ENCODE measurements around the gene GPR78. TPM values are rescaled to one million over a fixed set of nuclear protein-coding genes. Genes with fewer than 3 reads are reported as not detected.

GPR78 gene
- total RNA-seq, 1 experiment from 2014 or later = 5.7 TPM

GRCh38 chr4:8537041-8537461 lies 43.1 kb upstream of the GPR78 start:
- Mint-ChIP-seq H3K4me1 (peaks cover 34% of the 10 kb centered on the region), H3K9me3 (peaks cover 20% of the 10 kb centered on the region), H3K36me3 (peaks cover 19% of the 10 kb centered on the region), H3K4me3 (no peak overlapping the region), H3K27ac (no peak overlapping the region), H3K27me3 (ENCODE audit: low read depth) (no peaks in the 10 kb centered on the region; the same call in 1 of the 2 replicates)
- CTCF ChIA-PET = interaction anchor here (1.2 kb wide), 1 partner anchor 10 kb away, joined by 5 read pairs; no protein-coding TSS in a partner anchor
- TF ChIP-seq FOXJ3 (CRISPR knock-in tag; IDR thresholded peaks at IDR 0.05; ENCODE audit: borderline replicate concordance) = no peak
- no peak for TF ChIP-seq MAX (CRISPR knock-in tag; IDR thresholded peaks at IDR 0.05)
- no peak for TF ChIP-seq E2F4 (CRISPR knock-in tag; IDR thresholded peaks at IDR 0.05; ENCODE audit: borderline replicate concordance, low read depth)
- no peak for TF ChIP-seq FOXP1 (CRISPR knock-in tag; IDR thresholded peaks at IDR 0.05; ENCODE audit: borderline replicate concordance)
- no peak for TF ChIP-seq ZNF425 (CRISPR knock-in tag; conservative IDR thresholded peaks at IDR 0.05)
- no peak for TF ChIP-seq PRRX2 (CRISPR knock-in tag; IDR thresholded peaks at IDR 0.05)
- TF ChIP-seq ATF3 (CRISPR knock-in tag; conservative IDR thresholded peaks at IDR 0.05) = no peak
- no peak for TF ChIP-seq ATF2 (CRISPR knock-in tag; IDR thresholded peaks at IDR 0.05; ENCODE audit: borderline replicate concordance, low read depth)
- TF ChIP-seq ZNF232 (CRISPR knock-in tag; IDR thresholded peaks at IDR 0.05) = no peak
- no peak for TF ChIP-seq ZNF317 (CRISPR knock-in tag; IDR thresholded peaks at IDR 0.05; ENCODE audit: borderline replicate concordance, low read depth)
- TF ChIP-seq ELF4 (CRISPR knock-in tag; IDR thresholded peaks at IDR 0.05; ENCODE audit: low read depth) = no peak
- no peak for TF ChIP-seq ZNF121 (CRISPR knock-in tag; IDR thresholded peaks at IDR 0.05)
- no peak for TF ChIP-seq E2F5 (CRISPR knock-in tag; IDR thresholded peaks at IDR 0.05)
- no peak for TF ChIP-seq NR1H2 (CRISPR knock-in tag; IDR thresholded peaks at IDR 0.05)
- no peak for TF ChIP-seq RORB (CRISPR knock-in tag; IDR thresholded peaks at IDR 0.05)
- TF ChIP-seq HMGXB4 (CRISPR knock-in tag; IDR thresholded peaks at IDR 0.05) = no peak
- TF ChIP-seq CTCF (IDR thresholded peaks at IDR 0.05) = no peak
- no peak for TF ChIP-seq SOX15 (CRISPR knock-in tag; IDR thresholded peaks at IDR 0.05)
- TF ChIP-seq ERG (CRISPR knock-in tag; IDR thresholded peaks at IDR 0.05) = no peak
- no peak for TF ChIP-seq ZNF281 (CRISPR knock-in tag; IDR thresholded peaks at IDR 0.05)
- DNase-seq (ENCODE audit: low spot score) = no peak
- ATAC-seq = no peak
- POLR2A ChIA-PET = no interaction called here
